Measurements from ENCODE around the gene LSM4. TPM values are rescaled to one million over a fixed set of nuclear protein-coding genes. Genes with fewer than 3 reads are reported as not detected.

LSM4 gene
- total RNA-seq, 6 experiments from 2014 or later: 37.6 to 139 (median 47.3) TPM

DNA sequence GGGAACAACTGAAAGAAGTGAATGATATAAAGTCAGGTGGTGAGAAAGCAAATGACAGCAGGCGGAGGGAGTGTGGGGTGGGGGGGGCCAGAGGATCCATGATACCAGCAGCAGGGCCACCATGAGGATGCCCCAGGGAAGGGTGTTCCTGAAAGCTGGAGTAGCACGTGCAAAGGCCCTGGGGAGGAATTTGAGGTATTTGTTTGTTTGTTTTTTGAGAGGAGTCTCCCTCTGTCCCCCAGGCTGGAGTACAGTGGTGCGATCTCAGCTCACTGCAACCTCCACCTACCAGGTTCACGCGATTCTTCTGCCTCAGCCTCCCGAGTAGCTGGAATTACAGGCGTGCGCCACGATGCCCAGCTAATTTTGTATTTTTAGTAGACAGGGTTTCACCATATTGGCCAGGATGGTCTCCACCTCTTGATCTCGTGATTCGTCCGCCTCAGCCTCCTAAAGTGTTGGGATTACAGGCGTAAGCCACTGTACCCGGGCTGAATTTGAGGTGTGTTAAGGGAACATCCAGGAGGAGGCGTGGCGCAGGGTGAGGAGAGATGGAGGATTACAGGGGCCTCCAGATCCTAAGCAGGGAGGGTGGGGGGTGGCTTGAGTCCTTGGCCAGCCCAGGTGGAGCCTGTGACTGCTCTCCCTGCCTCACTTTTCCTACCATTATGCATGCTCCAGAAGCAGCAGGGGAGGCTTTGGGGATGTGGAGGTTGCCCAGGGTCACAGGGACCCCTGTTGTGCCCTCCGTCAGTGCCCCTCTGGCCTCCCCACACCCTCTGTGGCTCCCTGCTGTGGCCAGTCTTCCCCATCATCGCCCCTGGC, 29.0 kb downstream of the LSM4 start:
- no peaks in the 10 kb centered on the region for H3K9me3 ChIP-seq
- TF ChIP-seq CTCF (IDR thresholded peaks at IDR 0.05) (no peak), POLR2A (IDR thresholded peaks at IDR 0.05) (no peak)
- DNase-seq (no peak), ATAC-seq (no peak)
- no peaks in the 10 kb centered on the region for H3K27me3 ChIP-seq
- WGBS (ENCODE audit: insufficient coverage, low coverage, low lambda C conversion rate, missing lambda C conversion rate): 80% methylated on average over 11 of the region's 18 CpGs
- intact Hi-C loops (cut with DNase I): no loop called here
- H3K36me3 ChIP-seq: no peaks in the 10 kb centered on the region
- H3K27ac ChIP-seq: peak overlapping the region; percentile 97 to 99 (median 97)
- H3K4me3 ChIP-seq: peak overlapping the region in 1 of 3 donors; percentile 63
- H3K4me1 ChIP-seq: peaks cover 0 to 13% (median 0%) of the 10 kb centered on the region in 4 donors

DNA sequence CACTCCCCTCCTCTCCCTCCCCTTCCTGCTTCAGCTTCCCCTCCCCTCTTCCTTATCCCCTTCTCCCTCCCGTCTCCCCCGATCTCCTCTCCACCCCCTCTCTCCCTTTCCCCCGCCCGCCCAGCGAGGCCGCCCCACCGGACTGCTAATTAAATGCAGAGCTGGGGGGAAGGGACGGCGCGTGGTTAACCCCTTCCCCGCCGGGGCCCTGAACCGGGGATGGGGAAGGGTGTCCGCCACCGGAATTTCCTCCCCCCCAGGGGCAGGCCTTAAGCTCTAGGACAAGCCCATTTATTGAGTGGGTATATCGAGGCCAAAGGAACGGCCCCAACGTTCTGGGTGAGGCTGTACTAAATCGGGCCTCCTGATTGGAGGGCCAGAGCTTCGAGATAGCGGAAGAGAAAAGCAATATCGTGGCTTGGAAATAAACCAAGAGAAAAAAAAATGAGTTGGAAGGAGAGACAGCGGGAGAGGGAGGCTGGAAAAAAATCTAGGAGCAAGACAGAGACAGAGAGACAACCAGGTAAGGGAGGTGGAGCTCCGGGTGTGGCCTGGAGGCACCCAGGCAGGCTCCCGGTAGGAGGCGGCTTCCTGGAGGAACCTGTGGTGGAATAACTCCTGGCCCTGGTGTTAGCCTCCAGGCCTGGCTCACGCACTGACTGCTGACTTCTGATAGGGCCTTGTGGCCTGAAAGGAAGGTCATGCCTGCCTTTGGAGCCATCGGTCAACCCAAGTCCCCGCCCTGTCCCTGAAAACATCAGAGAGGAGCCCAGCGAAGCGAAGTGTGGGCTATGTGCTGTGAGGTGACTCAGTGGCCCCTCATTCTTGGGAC, 29.9 kb downstream of the LSM4 start:
- Histone ChIP-seq H3K36me3 (no peaks in the 10 kb centered on the region), H3K27ac (peak overlapping the region; percentile 97 to 99 (median 97)), H3K27me3 (no peaks in the 10 kb centered on the region), H3K4me3 (peak overlapping the region; percentile 56 to 63 (median 60)), H3K4me1 (peaks cover 0 to 13% (median 0%) of the 10 kb centered on the region in 4 donors), H3K9me3 (no peaks in the 10 kb centered on the region)
- 6% methylated on average over 30 of the region's 31 CpGs for WGBS (ENCODE audit: insufficient coverage, low coverage, low lambda C conversion rate, missing lambda C conversion rate)
- no peak for TF ChIP-seq CTCF (IDR thresholded peaks at IDR 0.05)
- peak; percentile 50 for TF ChIP-seq POLR2A (IDR thresholded peaks at IDR 0.05)
- intact Hi-C loops (cut with DNase I): no loop called here
- DNase-seq (peak; percentile 83 to 86 (median 83)), ATAC-seq (peak; percentile 40 to 66 (median 44))

DNA sequence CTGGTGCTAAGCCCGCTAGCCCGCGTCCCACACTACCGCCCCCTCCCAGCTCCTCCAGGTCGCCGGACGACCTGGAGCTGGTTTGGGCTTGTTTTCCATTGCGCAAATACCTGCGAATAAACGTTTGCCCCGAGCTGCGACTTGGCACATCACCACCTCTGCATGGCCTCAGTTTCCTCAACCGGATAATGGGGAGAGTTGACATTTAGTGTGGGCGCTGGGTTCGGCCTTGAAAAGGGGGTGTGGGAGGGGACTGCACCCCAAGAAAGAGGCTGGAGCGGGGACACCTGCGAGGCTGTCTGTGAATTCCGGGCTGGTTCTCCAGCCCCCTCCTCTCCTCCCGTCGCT, 30.4 kb downstream of the LSM4 start:
- no peaks in the 10 kb centered on the region for H3K27me3 ChIP-seq
- intact Hi-C loops (cut with DNase I): no loop called here
- ATAC-seq: peak in 2 of 4 donors; percentile 14 to 34
- H3K4me3 ChIP-seq: peak overlapping the region; percentile 56 to 63 (median 60)
- H3K9me3 ChIP-seq: no peaks in the 10 kb centered on the region
- TF ChIP-seq POLR2A (IDR thresholded peaks at IDR 0.05) (no peak), CTCF (IDR thresholded peaks at IDR 0.05) (no peak)
- H3K4me1 ChIP-seq: peaks cover 0 to 13% (median 0%) of the 10 kb centered on the region in 4 donors
- no peaks in the 10 kb centered on the region for H3K36me3 ChIP-seq
- peak in 2 of 3 donors; percentile 73 to 80 for DNase-seq
- peak overlapping the region; percentile 97 to 99 (median 97) for H3K27ac ChIP-seq
- WGBS (ENCODE audit: insufficient coverage, low coverage, low lambda C conversion rate, missing lambda C conversion rate): 3% methylated on average over 5 of the region's 20 CpGs

DNA sequence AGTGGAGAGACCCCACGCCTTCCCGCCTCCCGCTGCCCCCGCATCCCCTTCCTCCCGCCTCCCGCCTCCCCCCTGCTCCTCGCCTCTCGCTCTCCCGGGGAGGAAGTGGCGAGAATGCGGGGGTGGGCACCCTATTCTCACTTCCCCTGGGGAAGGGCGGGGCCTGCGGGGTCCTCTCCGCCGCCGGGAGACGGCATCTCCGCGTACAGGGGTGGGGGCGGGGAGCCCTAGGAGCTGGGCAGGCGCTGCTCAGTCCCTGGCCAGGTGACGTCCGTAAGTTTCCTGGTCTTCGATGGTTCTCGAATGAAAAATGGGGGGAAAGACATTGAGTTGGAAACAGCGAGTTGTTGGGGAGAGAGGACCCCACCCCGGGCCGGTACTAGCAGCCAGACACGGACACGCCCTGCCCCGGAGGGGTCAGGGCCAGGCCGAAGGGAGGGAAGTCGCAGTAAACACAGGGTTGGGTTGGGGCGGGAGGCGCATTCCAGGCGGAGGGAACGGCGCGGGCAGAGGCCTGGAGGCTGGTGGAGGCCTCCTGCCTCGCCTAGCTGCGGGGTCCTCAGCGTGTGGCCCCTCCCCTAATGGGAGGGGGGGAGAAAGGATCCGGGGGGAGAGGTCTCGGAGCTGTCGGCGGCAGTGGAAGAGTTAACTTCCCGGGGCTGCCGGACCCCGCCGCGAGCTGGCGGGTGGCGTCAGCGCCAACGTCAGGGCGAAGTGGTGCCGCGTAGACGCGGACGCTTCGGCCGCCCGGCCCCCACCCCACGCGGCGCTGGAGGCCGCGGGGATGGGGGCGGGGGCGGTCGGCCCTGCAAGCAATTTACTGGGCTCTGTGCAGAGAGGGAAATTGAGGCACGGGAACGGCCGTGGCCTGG, 31.1 kb downstream of the LSM4 start:
- H3K36me3 ChIP-seq: no peaks in the 10 kb centered on the region

More for the DNA sequence above, 31.1 kb downstream of the LSM4 start:
- no peaks in the 10 kb centered on the region for H3K27me3 ChIP-seq
- peak overlapping the region; percentile 97 to 99 (median 97) for H3K27ac ChIP-seq
- H3K4me1 ChIP-seq: peaks cover 0 to 13% (median 0%) of the 10 kb centered on the region in 4 donors
- WGBS (ENCODE audit: insufficient coverage, low coverage, low lambda C conversion rate, missing lambda C conversion rate): 0% methylated on average over 14 of the region's 75 CpGs
- TF ChIP-seq CTCF (IDR thresholded peaks at IDR 0.05): no peak
- peak; percentile 64 for TF ChIP-seq POLR2A (IDR thresholded peaks at IDR 0.05)
- intact Hi-C loops (cut with DNase I): no loop called here
- DNase-seq (peak; percentile 86 to 91 (median 89)), ATAC-seq (peak; percentile 67 to 79 (median 74))
- H3K9me3 ChIP-seq: no peaks in the 10 kb centered on the region
- H3K4me3 ChIP-seq: peak overlapping the region; percentile 56 to 63 (median 60)

Data from right lobe of liver (tissue), 6 donors.